ENCODE results near the gene DAAM1. TPM values are rescaled to one million over a fixed set of nuclear protein-coding genes. Genes with fewer than 3 reads are reported as not detected.

Gene DAAM1
- total and polyA plus RNA-seq, 4 donors, result 10.4 to 93.3 (median 60.8) TPM

DNA sequence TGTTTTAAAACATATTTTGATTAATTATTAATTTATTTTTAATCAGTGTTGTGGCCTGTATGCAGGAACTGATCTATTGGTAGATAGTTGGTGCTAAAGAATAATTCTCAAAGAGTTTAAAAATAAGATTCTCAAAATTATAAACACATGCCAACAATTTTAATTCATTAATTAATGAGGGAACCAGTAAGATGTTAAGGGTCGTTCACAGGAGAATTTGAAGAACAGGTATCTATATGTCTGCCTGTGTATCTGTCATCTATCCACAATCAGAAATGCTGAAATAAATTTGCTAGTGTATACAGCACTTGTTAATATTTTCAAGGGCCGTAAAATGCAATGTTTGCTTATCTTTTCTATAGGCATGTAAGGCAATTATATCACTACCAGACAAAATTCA is 18.4 kb downstream of the DAAM1 start:
- DNase-seq (no peak), ATAC-seq (ENCODE audit: low FRiP score) (no peak)
- Histone ChIP-seq H3K4me1 (ENCODE audit: control insufficient read depth in 1 of 2, insufficient read depth in 2 of 2, low read length in 2 of 2) (peaks cover 2 to 5% of the 10 kb centered on the region in 2 donors), H3K9me3 (ENCODE audit: control insufficient read depth, low read length) (no peaks in the 10 kb centered on the region), H3K36me3 (ENCODE audit: control insufficient read depth in 1 of 2, insufficient read depth in 2 of 2, low read length in 1 of 2) (no peaks in the 10 kb centered on the region), H3K27me3 (ENCODE audit: control insufficient read depth in 1 of 2, insufficient read depth in 2 of 2, low read length in 1 of 2) (no peaks in the 10 kb centered on the region), H3K27ac (ENCODE audit: low read depth in 1 of 2, low read length in 2 of 2) (no peak overlapping the region), H3K4me3 (ENCODE audit: low read length in 2 of 2) (no peak overlapping the region)
- 88 to 89% methylated on average over 2 of the region's 2 CpGs for WGBS, 2 donors
- intact Hi-C loops (cut with DNase I), result no loop called here

DNA sequence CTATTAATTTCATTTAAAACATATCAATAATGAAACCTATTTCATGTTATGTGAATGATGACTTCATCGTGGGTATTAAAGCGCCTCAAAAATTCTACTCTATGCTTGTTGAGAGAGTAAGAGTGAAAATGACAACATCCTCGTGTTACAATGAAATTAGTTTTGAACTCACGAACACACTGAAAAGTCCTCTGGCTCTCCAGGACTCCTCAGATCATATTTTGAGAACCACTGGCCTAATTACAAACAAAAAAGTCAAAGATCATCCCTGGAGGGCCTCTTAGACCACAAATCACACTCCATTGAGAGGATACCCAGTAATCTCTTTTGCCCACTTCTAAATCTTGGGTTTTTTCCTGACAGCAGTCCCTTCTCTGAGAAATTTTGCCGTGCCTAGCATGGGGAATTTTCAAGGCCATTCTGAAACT is 19.1 kb downstream of the DAAM1 start:
- Histone ChIP-seq H3K4me1 (ENCODE audit: control insufficient read depth in 1 of 2, insufficient read depth in 2 of 2, low read length in 2 of 2) (peaks cover 2 to 4% of the 10 kb centered on the region in 2 donors), H3K36me3 (ENCODE audit: control insufficient read depth in 1 of 2, insufficient read depth in 2 of 2, low read length in 1 of 2) (no peaks in the 10 kb centered on the region), H3K4me3 (ENCODE audit: low read length in 2 of 2) (no peak overlapping the region), H3K9me3 (ENCODE audit: control insufficient read depth, low read length) (no peaks in the 10 kb centered on the region), H3K27ac (ENCODE audit: low read depth in 1 of 2, low read length in 2 of 2) (no peak overlapping the region), H3K27me3 (ENCODE audit: control insufficient read depth in 1 of 2, insufficient read depth in 2 of 2, low read length in 1 of 2) (no peaks in the 10 kb centered on the region)
- ATAC-seq (ENCODE audit: low FRiP score), result no peak
- 75 to 79% methylated on average over 5 of the region's 5 CpGs for WGBS, 2 donors
- no peak for DNase-seq
- intact Hi-C loops (cut with DNase I), result no loop called here

DNA sequence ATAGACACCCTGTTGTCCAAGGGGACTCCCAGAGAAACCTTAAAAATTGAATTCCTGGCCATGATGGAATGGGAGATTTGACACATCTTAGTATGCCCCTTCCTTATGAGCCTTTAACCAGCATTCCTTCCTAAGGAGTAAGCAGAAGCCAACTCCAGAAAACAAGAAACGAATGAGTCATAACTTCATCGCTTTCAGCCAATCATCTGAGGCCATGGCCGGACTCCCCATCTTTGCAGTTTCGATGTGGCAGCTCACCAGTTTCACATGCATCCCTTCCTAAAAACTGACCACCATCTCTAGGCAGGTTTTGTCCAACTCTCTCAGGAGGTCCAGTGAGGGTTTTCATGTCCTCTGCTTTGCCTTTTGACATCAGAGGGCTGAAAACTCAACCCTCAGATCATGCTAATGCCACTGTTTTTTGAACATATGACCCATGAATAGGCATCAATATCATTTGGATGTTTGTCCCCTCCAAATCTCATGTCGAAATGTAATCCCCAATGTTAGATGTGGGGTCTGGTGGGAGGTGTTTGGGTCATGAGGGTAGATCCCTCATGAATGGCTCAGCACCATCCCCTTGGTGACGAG is 19.9 kb downstream of the DAAM1 start:
- DNase-seq (no peak), ATAC-seq (ENCODE audit: low FRiP score) (no peak)
- Histone ChIP-seq H3K4me3 (ENCODE audit: low read length in 2 of 2) (no peak overlapping the region), H3K27me3 (ENCODE audit: control insufficient read depth in 1 of 2, insufficient read depth in 2 of 2, low read length in 1 of 2) (no peaks in the 10 kb centered on the region), H3K27ac (ENCODE audit: low read depth in 1 of 2, low read length in 2 of 2) (peak overlapping the region in 1 of 2 donors; percentile 17), H3K9me3 (ENCODE audit: control insufficient read depth, low read length) (no peaks in the 10 kb centered on the region), H3K36me3 (ENCODE audit: control insufficient read depth in 1 of 2, insufficient read depth in 2 of 2, low read length in 1 of 2) (no peaks in the 10 kb centered on the region), H3K4me1 (ENCODE audit: control insufficient read depth in 1 of 2, insufficient read depth in 2 of 2, low read length in 2 of 2) (peaks cover 2 to 4% of the 10 kb centered on the region in 2 donors)
- intact Hi-C loops (cut with DNase I), result no loop called here
- WGBS, 2 donors, result 60% methylated on average over 6 of the region's 6 CpGs

DNA sequence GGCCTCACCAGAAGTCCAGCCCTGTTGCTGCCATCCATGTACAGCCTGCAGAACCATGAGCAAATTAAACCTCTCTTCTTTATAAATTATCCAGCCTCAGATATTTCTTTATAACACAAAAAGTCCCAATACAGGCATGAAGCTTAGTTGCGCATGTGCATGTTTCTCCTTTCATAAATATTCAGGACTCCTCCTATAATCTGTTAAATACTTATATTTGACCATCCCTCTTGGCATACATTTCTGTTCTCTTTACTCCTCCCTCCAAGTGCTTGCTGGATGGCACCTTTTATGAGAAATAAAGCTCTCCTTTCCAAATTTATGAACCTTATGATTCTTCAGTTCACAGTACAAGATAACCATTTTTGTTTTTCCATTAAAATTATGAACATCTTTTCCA is 20.5 kb downstream of the DAAM1 start:
- WGBS, 2 donors, result 97 to 100% methylated on average over 1 of the region's 1 CpG
- intact Hi-C loops (cut with DNase I), result no loop called here
- Histone ChIP-seq H3K27ac (ENCODE audit: low read depth in 1 of 2, low read length in 2 of 2) (no peak overlapping the region), H3K9me3 (ENCODE audit: control insufficient read depth, low read length) (no peaks in the 10 kb centered on the region), H3K27me3 (ENCODE audit: control insufficient read depth in 1 of 2, insufficient read depth in 2 of 2, low read length in 1 of 2) (no peaks in the 10 kb centered on the region), H3K4me1 (ENCODE audit: control insufficient read depth in 1 of 2, insufficient read depth in 2 of 2, low read length in 2 of 2) (peaks cover 5 to 8% of the 10 kb centered on the region in 2 donors), H3K36me3 (ENCODE audit: control insufficient read depth in 1 of 2, insufficient read depth in 2 of 2, low read length in 1 of 2) (no peaks in the 10 kb centered on the region), H3K4me3 (ENCODE audit: low read length in 2 of 2) (no peak overlapping the region)
- ATAC-seq (ENCODE audit: low FRiP score) (no peak), DNase-seq (no peak)

DNA sequence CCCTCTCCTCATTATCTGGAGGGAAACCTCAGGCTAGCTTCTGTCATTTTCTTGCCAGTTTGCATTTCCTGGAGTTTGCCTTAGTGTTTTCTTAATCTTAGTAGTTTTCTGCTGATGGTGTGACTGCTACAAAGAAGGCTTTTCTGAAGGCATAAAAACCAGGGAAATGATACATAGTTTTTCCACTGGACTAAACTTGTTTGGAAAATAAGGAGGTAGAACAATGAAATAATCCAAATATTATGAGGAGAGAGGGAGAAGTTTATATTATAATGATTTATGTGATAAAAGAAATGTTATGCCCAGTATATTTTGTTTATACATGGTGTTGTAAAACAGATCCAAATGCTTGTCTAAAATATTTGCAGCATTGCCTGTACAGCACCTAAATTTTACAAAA is 22.2 kb downstream of the DAAM1 start:
- peaks cover 11% of the 10 kb centered on the region in 2 donors for H3K4me1 ChIP-seq (ENCODE audit: control insufficient read depth in 1 of 2, insufficient read depth in 2 of 2, low read length in 2 of 2)
- H3K36me3 ChIP-seq (ENCODE audit: control insufficient read depth in 1 of 2, insufficient read depth in 2 of 2, low read length in 1 of 2), result no peaks in the 10 kb centered on the region
- ATAC-seq (ENCODE audit: low FRiP score), result no peak
- H3K9me3 ChIP-seq (ENCODE audit: control insufficient read depth, low read length), result no peaks in the 10 kb centered on the region
- DNase-seq, result no peak
- no peak overlapping the region for H3K27ac ChIP-seq (ENCODE audit: low read depth in 1 of 2, low read length in 2 of 2)
- H3K27me3 ChIP-seq (ENCODE audit: control insufficient read depth in 1 of 2, insufficient read depth in 2 of 2, low read length in 1 of 2), result no peaks in the 10 kb centered on the region
- no peak overlapping the region for H3K4me3 ChIP-seq (ENCODE audit: low read length in 2 of 2)
- intact Hi-C loops (cut with DNase I), result no loop called here

DNA sequence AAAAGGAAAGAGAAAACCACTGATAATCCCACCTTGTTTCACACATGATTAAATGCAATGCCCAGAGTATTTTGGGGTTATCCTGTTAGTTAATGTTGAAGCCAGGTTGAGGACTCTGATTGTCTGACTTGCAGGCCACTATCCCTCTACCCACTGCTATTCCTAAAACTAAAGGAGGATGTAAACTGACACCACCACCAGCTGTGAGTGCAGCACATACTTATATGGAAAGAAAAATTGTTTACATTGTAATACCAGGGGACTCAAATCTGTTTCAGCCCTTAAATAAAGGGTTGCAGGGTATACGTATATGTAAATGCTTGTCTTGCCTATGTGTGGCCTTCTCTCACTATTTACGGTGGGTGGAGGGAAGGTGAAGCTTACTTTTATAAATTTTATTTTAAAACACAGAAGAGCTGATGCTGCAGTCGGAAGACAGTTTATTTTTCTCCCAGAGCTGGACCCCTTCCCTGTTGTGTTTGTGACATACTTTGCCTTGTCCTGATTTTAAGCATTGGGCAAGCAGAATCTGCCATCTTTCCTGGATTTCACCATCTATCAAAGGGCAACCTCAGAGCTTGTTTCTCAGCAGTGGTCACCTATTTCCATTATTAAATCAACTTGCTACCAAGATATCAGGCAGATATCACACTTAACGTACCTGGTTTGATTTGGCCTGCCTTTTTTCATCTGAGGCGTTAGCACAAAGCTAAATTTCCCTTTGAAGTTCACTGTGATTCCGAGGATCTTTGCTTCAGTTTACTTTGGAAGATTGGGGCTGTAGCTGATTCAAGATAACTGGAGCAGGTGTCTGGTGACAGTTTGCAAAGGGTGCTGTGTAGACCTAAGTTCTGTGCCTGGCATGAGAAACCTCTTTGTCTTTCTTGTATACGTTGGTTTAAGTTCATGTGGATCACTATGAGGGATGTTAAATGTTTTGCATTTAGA is 25.2 kb downstream of the DAAM1 start:
- intact Hi-C loops (cut with DNase I), result no loop called here
- H3K36me3 ChIP-seq (ENCODE audit: control insufficient read depth in 1 of 2, insufficient read depth in 2 of 2, low read length in 1 of 2), result no peaks in the 10 kb centered on the region
- H3K27ac ChIP-seq (ENCODE audit: low read depth in 1 of 2, low read length in 2 of 2), result no peak overlapping the region
- ATAC-seq (ENCODE audit: low FRiP score) (no peak), DNase-seq (no peak)
- no peaks in the 10 kb centered on the region for H3K9me3 ChIP-seq (ENCODE audit: control insufficient read depth, low read length)
- peaks cover 16 to 18% of the 10 kb centered on the region in 2 donors for H3K4me1 ChIP-seq (ENCODE audit: control insufficient read depth in 1 of 2, insufficient read depth in 2 of 2, low read length in 2 of 2)
- H3K27me3 ChIP-seq (ENCODE audit: control insufficient read depth in 1 of 2, insufficient read depth in 2 of 2, low read length in 1 of 2), result no peaks in the 10 kb centered on the region
- 42 to 44% methylated on average over 7 of the region's 7 CpGs for WGBS, 2 donors
- H3K4me3 ChIP-seq (ENCODE audit: low read length in 2 of 2), result no peak overlapping the region

DNA sequence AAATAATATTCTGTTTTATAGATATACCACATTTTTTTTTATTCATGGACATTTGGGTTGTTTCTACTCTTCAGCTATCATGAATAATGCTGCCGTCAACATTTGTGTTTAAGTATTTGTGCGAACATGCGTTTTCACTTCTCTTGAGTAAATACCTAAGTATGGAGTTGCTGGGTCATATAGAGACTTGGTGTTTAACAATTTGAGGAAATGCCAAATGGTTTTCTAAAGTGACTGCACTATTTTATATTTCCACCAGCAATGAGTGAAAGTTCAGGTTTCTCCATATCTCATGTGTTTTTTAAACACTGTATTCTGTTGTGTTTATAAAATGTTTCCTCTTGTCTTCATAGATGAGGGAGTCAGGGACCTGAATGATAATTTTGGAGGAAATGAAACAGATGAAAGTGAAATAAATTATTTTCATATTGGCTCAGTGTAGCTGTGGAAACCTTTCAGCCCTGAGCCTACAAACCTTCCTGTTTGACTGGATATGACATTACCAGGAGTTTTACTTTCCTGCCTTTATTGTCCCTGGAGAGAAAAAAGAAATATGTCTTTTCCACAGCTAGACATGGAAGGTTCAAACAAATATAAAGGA is 26.3 kb downstream of the DAAM1 start:
- Histone ChIP-seq H3K36me3 (ENCODE audit: control insufficient read depth in 1 of 2, insufficient read depth in 2 of 2, low read length in 1 of 2) (no peaks in the 10 kb centered on the region), H3K4me3 (ENCODE audit: low read length in 2 of 2) (no peak overlapping the region), H3K4me1 (ENCODE audit: control insufficient read depth in 1 of 2, insufficient read depth in 2 of 2, low read length in 2 of 2) (peaks cover 16 to 26% of the 10 kb centered on the region in 2 donors), H3K27me3 (ENCODE audit: control insufficient read depth in 1 of 2, insufficient read depth in 2 of 2, low read length in 1 of 2) (no peaks in the 10 kb centered on the region), H3K27ac (ENCODE audit: low read depth in 1 of 2, low read length in 2 of 2) (no peak overlapping the region), H3K9me3 (ENCODE audit: control insufficient read depth, low read length) (no peaks in the 10 kb centered on the region)
- DNase-seq, result no peak
- no peak for ATAC-seq (ENCODE audit: low FRiP score)
- intact Hi-C loops (cut with DNase I), result loop anchor here in 1 of 2 donors (5.0 kb wide), 1 partner anchor 37 kb away; no protein-coding TSS in a partner anchor
- WGBS, 2 donors, result 66 to 75% methylated on average over 3 of the region's 3 CpGs

DNA sequence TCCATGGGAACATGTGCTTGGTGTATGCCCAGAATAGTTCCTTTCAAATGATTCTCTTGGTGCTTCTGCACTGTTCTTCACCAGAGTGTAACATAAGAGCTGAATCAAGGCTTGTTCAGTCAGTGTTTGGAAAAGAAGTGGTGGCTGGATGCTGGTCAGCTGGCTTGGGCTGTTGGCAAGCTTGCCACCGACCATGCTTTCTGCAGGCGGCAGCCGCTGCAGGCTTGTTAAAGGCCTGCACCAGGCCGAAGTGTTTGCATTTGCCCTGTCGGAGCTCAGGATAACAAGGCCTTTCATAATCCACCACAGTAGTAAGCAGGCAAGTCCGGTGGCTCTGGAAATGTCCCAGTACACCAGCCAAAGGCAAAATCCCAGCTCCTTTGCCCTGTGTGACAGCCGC is 26.9 kb downstream of the DAAM1 start:
- ATAC-seq (ENCODE audit: low FRiP score) (peak; percentile 88), DNase-seq (peak; percentile 84 to 87)
- no peaks in the 10 kb centered on the region for H3K27me3 ChIP-seq (ENCODE audit: control insufficient read depth in 1 of 2, insufficient read depth in 2 of 2, low read length in 1 of 2)
- H3K4me3 ChIP-seq (ENCODE audit: low read length in 2 of 2), result no peak overlapping the region
- intact Hi-C loops (cut with DNase I), result loop anchor here in 1 of 2 donors (5.0 kb wide), 1 partner anchor 37 kb away; no protein-coding TSS in a partner anchor
- H3K9me3 ChIP-seq (ENCODE audit: control insufficient read depth, low read length), result no peaks in the 10 kb centered on the region
- H3K36me3 ChIP-seq (ENCODE audit: control insufficient read depth in 1 of 2, insufficient read depth in 2 of 2, low read length in 1 of 2), result no peaks in the 10 kb centered on the region
- peak overlapping the region in 1 of 2 donors; percentile 90 for H3K27ac ChIP-seq (ENCODE audit: low read depth in 1 of 2, low read length in 2 of 2)
- peaks cover 16 to 26% of the 10 kb centered on the region in 2 donors for H3K4me1 ChIP-seq (ENCODE audit: control insufficient read depth in 1 of 2, insufficient read depth in 2 of 2, low read length in 2 of 2)
- WGBS, 2 donors, result 1 to 3% methylated on average over 7 of the region's 7 CpGs
